Measurements from ENCODE around the gene CNTNAP5.

Gene CNTNAP5

GRCh38 chr2:124025171-124025580 is at the start of gene CNTNAP5:
TSS of gene CNTNAP5 (plus strand) at chr2:124025287. CDS start at chr2:124025651, 364 bp downstream.
- DNase-seq: no peak

- DNase-seq: no peak
Measured at GRCh38 chr2:123976054-123976648, 48.9 kb upstream of the CNTNAP5 start.

- peak in 1 of 2 experiments; percentile 52 for DNase-seq
Measured at GRCh38 chr2:123993728-123994323, 31.3 kb upstream of the CNTNAP5 start.

- DNase-seq: no peak
Measured at GRCh38 chr2:123999681-124000080, 25.4 kb upstream of the CNTNAP5 start.

GRCh38 chr2:124001696-124002430 is 23.2 kb upstream of the CNTNAP5 start:
- DNase-seq: no peak

GRCh38 chr2:124018890-124019289 is 6.2 kb upstream of the CNTNAP5 start:
- DNase-seq: no peak

- no peak for DNase-seq
Measured at GRCh38 chr2:124024561-124025170, 421 bp upstream of the CNTNAP5 start.

- no peak for DNase-seq
Measured at GRCh38 chr2:124025891-124026434, 876 bp downstream of the CNTNAP5 start.

- no peak for DNase-seq
Measured at GRCh38 chr2:124026503-124026902, 1.4 kb downstream of the CNTNAP5 start.

- DNase-seq: peak; percentile 21 to 72
Measured at GRCh38 chr2:124027182-124027581, 2.1 kb downstream of the CNTNAP5 start.

GRCh38 chr2:124032799-124033198 is 7.7 kb downstream of the CNTNAP5 start:
- no peak for DNase-seq

GRCh38 chr2:124034265-124034664 is 9.2 kb downstream of the CNTNAP5 start:
- no peak for DNase-seq

GRCh38 chr2:124035001-124035400 is 9.9 kb downstream of the CNTNAP5 start:
- DNase-seq: no peak

GRCh38 chr2:124039032-124039431 is 13.9 kb downstream of the CNTNAP5 start:
- no peak for DNase-seq

GRCh38 chr2:124039762-124040291 is 14.7 kb downstream of the CNTNAP5 start:
- DNase-seq: no peak

GRCh38 chr2:124045894-124046293 is 20.8 kb downstream of the CNTNAP5 start:
- DNase-seq: no peak

GRCh38 chr2:124046332-124046731 is 21.2 kb downstream of the CNTNAP5 start:
- DNase-seq: no peak

- DNase-seq: no peak
Measured at GRCh38 chr2:124048102-124048501, 23.0 kb downstream of the CNTNAP5 start.

- DNase-seq: no peak
Measured at GRCh38 chr2:124048664-124049063, 23.6 kb downstream of the CNTNAP5 start.

GRCh38 chr2:124049136-124049535 is 24.0 kb downstream of the CNTNAP5 start:
- DNase-seq: no peak

GRCh38 chr2:124050833-124051497 is 25.9 kb downstream of the CNTNAP5 start:
- DNase-seq: no peak

GRCh38 chr2:124053796-124054195 is 28.7 kb downstream of the CNTNAP5 start:
- no peak for DNase-seq

GRCh38 chr2:124063596-124063995 is 38.5 kb downstream of the CNTNAP5 start:
- no peak for DNase-seq
